HG03060 (cell line): Measurements from ENCODE around the gene IRF4.

Source experiments
- ATAC-seq: cut with Tn5 transposase; IDR thresholded peaks from one replicate; pipeline ENCODE4 v1.9.1; 2021; ENCODE audit warnings: low read depth, moderate number of reproducible peaks; ENCODE audit not compliant: unreplicated experiment

IRF4 gene

GRCh38 chr6:379410-380181, 12.0 kb upstream of the IRF4 start:
- ATAC-seq, result no peak

GRCh38 chr6:380234-381218, 11.0 kb upstream of the IRF4 start:
- ATAC-seq, result no peak

GRCh38 chr6:381742-382461, 9.7 kb upstream of the IRF4 start:
- no peak for ATAC-seq

GRCh38 chr6:382883-383810, 8.4 kb upstream of the IRF4 start:
- ATAC-seq, result no peak

- ATAC-seq, result no peak
Measured at GRCh38 chr6:383856-384255, 7.7 kb upstream of the IRF4 start.

- no peak for ATAC-seq
Measured at GRCh38 chr6:384898-385297, 6.7 kb upstream of the IRF4 start.

- no peak for ATAC-seq
Measured at GRCh38 chr6:385614-386013, 5.9 kb upstream of the IRF4 start.

- no peak for ATAC-seq
Measured at GRCh38 chr6:386688-387266, 4.8 kb upstream of the IRF4 start.

GRCh38 chr6:387293-387741, 4.2 kb upstream of the IRF4 start:
- ATAC-seq, result no peak

- no peak for ATAC-seq
Measured at GRCh38 chr6:388202-388903, 3.2 kb upstream of the IRF4 start.

GRCh38 chr6:389143-389542, 2.4 kb upstream of the IRF4 start:
- no peak for ATAC-seq

GRCh38 chr6:389622-390021, 1.9 kb upstream of the IRF4 start:
- no peak for ATAC-seq

GRCh38 chr6:390914-391558, 516 bp upstream of the IRF4 start:
- ATAC-seq, result no peak

- no peak for ATAC-seq
Measured at GRCh38 chr6:392441-393390, 1.2 kb downstream of the IRF4 start.

- ATAC-seq, result no peak
Measured at GRCh38 chr6:393391-394221, 2.1 kb downstream of the IRF4 start.

- no peak for ATAC-seq
Measured at GRCh38 chr6:394641-395289, 3.2 kb downstream of the IRF4 start.
